SJCRH30 (cell line): Measurements from ENCODE around the gene ARL8A. TPM values are rescaled to one million over a fixed set of nuclear protein-coding genes. Genes with fewer than 3 reads are reported as not detected.
"Not testable (repeated sequence)": the region's sequence is repeated elsewhere in the genome, so short reads cannot be mapped to it uniquely, and the experiment has no call there.

Experiments used
- DNase-seq, 2 experiments: peaks; one replicate each; pipeline ENCODE4 v3.0.0-alpha.2; 2015 to 2020
- H3K27ac ChIP-seq: fragments of 250-450 bp; sonication (Bioruptor Pico); 2 replicates; pipeline ENCODE4 v1.5.1; 2020; ENCODE audit warnings: mild to moderate bottlenecking, moderate library complexity
- H3K27me3 ChIP-seq: fragments of 250-450 bp; sonication (Bioruptor Pico); 2 replicates; pipeline ENCODE4 v1.5.1; 2020; ENCODE audit warnings: mild to moderate bottlenecking, moderate library complexity
- H3K36me3 ChIP-seq: fragments of 250-450 bp; sonication (Bioruptor Pico); 2 replicates; pipeline ENCODE4 v1.5.1; 2020; ENCODE audit warnings: mild to moderate bottlenecking, moderate library complexity
- H3K4me1 ChIP-seq: fragments of 250-450 bp; sonication (Bioruptor Pico); 2 replicates; pipeline ENCODE4 v1.5.1; 2020; ENCODE audit warnings: mild to moderate bottlenecking, moderate library complexity
- H3K4me3 ChIP-seq: fragments of 250-450 bp; sonication (Bioruptor Pico); 2 replicates; pipeline ENCODE4 v1.5.1; 2020; ENCODE audit warnings: mild to moderate bottlenecking, moderate library complexity
- H3K9me3 ChIP-seq: fragments of 250-450 bp; sonication (Bioruptor Pico); replicated peaks from 2 replicates; pipeline ENCODE4 v1.5.1; 2020; ENCODE audit warnings: mild to moderate bottlenecking, moderate library complexity
- total RNA-seq: library from RNA; depleted of rRNA; stranded (reverse); fragments of >200 nt; shearing (Covaris generic); gene quantifications from 2 replicates; pipeline ENCODE4 v1.2.3, GENCODE V29; 2014

ARL8A gene
- total RNA-seq, 1 experiment from 2014 or later = 17.1 TPM

DNA sequence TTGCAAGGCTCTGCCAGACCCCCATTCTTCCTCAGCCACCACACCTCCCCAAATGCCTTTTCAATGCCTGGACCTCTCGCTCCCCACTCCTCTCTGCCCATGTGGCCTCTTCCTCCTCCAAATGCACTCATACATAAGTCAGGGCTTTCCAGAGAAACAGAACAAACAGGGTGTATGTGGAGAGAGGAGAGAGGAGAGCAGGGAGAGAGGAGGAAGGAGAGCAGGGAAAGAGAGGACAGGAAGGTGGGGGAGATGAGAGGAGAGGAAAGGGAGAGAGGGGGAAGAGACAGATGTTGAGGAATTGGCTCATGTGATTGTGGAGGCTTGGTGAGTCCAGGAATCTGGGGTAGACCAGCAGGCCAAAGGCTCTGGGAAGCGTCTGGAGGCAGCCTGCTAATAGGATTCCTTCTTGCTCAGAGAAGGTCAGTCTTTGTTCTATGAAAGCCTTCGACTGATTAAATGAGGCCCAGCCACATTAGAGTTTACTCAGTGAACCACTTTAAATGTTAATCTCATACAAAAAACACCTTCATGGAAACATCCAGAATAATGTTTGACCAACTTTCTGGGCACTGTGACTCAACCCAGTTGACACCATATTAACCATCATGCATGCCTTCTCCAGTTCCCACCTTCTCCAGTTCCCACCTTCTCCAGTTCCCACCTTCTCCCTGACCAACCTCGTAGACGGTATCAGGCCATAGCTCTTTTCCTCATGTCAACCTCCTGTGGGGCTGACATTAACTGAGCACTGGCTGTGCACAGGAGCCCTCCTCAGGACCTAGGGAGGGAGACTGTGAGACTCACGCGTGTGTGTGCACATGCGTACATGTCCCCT is 37.7 kb upstream of the ARL8A start:
- Histone ChIP-seq H3K36me3 (no peaks in the 10 kb centered on the region), H3K4me1 (no peaks in the 10 kb centered on the region), H3K9me3 (no peaks in the 10 kb centered on the region), H3K27ac (no peak overlapping the region), H3K4me3 (no peak overlapping the region), H3K27me3 (peaks cover 34% of the 10 kb centered on the region; the same call in 1 of the 2 replicates)
- no peak for DNase-seq

DNA sequence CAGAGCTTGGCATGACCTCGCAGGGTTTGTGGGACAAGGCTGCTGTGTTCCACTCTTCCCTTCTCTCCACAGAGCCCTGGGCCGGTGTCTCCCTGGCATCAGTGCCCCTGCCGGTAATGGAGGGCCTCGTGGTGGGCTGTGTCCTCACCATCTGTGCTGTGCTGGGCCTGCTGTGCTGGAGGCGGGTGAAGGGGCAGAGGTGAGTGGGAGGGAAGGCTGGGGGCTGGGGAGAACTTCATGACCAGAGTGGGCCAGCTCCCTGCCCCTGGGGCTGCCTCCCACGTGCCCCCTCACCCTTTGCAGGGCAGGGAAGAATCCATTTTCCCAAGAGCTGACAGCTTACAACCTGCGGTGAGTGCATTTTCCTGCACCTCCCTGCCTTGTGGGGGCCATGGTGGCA is 37.0 kb upstream of the ARL8A start:
- no peaks in the 10 kb centered on the region for H3K9me3 ChIP-seq
- DNase-seq = no peak
- H3K27me3 ChIP-seq = peaks cover 37% of the 10 kb centered on the region; the same call in 1 of the 2 replicates
- no peaks in the 10 kb centered on the region for H3K4me1 ChIP-seq
- no peaks in the 10 kb centered on the region for H3K36me3 ChIP-seq
- no peak overlapping the region for H3K4me3 ChIP-seq
- H3K27ac ChIP-seq = no peak overlapping the region

GRCh38 chr1:202180751-202181139 is 36.2 kb upstream of the ARL8A start:
- H3K9me3 ChIP-seq, H3K4me3 ChIP-seq, H3K27ac ChIP-seq, H3K36me3 ChIP-seq, DNase-seq, H3K4me1 ChIP-seq: not testable (repeated sequence)
- H3K27me3 ChIP-seq = peaks cover 37% of the 10 kb centered on the region; the same call in 1 of the 2 replicates

DNA sequence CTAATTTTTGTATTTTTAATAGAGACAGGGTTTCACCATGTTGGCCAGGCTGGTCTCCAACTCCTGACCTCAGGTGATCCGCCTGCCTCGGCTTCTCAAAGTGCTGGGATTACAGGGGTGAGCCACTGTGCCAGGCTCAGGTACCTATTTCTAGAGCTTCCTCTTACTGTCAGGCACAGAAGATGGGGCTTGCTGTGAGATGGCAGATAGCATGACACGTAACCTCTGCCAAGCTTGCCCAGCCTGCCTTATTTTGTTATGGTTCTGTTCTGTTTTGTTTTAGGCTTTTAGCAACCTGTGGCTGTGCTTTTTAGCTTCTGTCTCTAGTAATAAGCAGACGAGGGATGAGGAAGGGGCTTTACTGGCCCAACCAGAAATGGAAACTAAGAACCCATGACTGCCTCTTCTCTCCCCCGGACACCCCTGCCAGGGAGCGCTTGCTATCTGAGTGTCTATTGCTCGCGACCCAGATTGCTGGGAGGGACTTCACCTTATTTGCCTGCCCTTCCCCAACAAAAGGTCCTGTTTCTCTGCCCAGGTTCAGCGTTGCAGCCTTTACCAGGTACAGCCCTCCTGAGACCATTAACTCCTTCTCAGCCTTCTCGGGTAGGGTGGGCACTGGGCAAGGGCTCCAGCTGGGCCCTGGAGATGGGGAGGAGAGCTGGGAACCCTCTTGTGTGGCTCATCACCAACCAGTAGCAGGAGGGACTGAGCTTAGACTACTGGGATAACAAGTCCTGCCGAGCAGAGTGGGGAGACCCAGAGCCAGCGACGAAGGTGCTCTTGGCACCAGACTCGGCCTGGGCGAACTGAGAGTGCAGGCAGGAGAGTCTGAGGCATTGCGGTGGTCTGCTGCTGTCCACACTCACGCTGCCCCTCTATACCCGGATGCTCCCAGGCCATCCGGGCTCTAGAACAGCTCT is 35.6 kb upstream of the ARL8A start:
- DNase-seq = no peak
- no peaks in the 10 kb centered on the region for H3K36me3 ChIP-seq
- H3K4me1 ChIP-seq = no peaks in the 10 kb centered on the region
- no peaks in the 10 kb centered on the region for H3K9me3 ChIP-seq
- H3K27me3 ChIP-seq = peaks cover 37% of the 10 kb centered on the region; the same call in 1 of the 2 replicates
- no peak overlapping the region for H3K4me3 ChIP-seq
- H3K27ac ChIP-seq = no peak overlapping the region

GRCh38 chr1:202176949-202177927 is 32.7 kb upstream of the ARL8A start:
- H3K27me3 ChIP-seq = peaks cover 32% of the 10 kb centered on the region; the same call in 1 of the 2 replicates
- H3K36me3 ChIP-seq = no peaks in the 10 kb centered on the region
- no peak for DNase-seq
- H3K9me3 ChIP-seq = no peaks in the 10 kb centered on the region
- no peaks in the 10 kb centered on the region for H3K4me1 ChIP-seq
- no peak overlapping the region for H3K27ac ChIP-seq
- no peak overlapping the region for H3K4me3 ChIP-seq

- no peaks in the 10 kb centered on the region for H3K9me3 ChIP-seq
- H3K27me3 ChIP-seq = peaks cover 20% of the 10 kb centered on the region; the same call in 1 of the 2 replicates
- no peak overlapping the region for H3K4me3 ChIP-seq
Observed at GRCh38 chr1:202173993-202174392, 29.5 kb upstream of the ARL8A start.

GRCh38 chr1:202172015-202172355 is 27.4 kb upstream of the ARL8A start:
- Histone ChIP-seq H3K36me3 (no peaks in the 10 kb centered on the region), H3K27me3 (peaks cover 18% of the 10 kb centered on the region; the same call in 1 of the 2 replicates), H3K27ac (no peak overlapping the region), H3K4me1 (no peaks in the 10 kb centered on the region), H3K9me3 (no peaks in the 10 kb centered on the region), H3K4me3 (no peak overlapping the region)
- DNase-seq = no peak

More at GRCh38 chr1:202173993-202174392, 29.5 kb upstream of the ARL8A start:
- no peaks in the 10 kb centered on the region for H3K36me3 ChIP-seq
- H3K27ac ChIP-seq = no peak overlapping the region
- H3K4me1 ChIP-seq = no peaks in the 10 kb centered on the region
- DNase-seq = no peak

- Histone ChIP-seq H3K36me3 (no peaks in the 10 kb centered on the region), H3K4me1 (no peaks in the 10 kb centered on the region), H3K27me3 (peaks cover 14% of the 10 kb centered on the region; the same call in 1 of the 2 replicates), H3K9me3 (no peaks in the 10 kb centered on the region), H3K4me3 (no peak overlapping the region), H3K27ac (no peak overlapping the region)
- no peak for DNase-seq
Observed at GRCh38 chr1:202171292-202172014, 26.9 kb upstream of the ARL8A start.

GRCh38 chr1:202170726-202171125 is 26.2 kb upstream of the ARL8A start:
- H3K27me3 ChIP-seq = peaks cover 21% of the 10 kb centered on the region
- no peaks in the 10 kb centered on the region for H3K4me1 ChIP-seq
- no peak for DNase-seq
- H3K27ac ChIP-seq = no peak overlapping the region
- no peaks in the 10 kb centered on the region for H3K9me3 ChIP-seq
- H3K36me3 ChIP-seq = no peaks in the 10 kb centered on the region
- no peak overlapping the region for H3K4me3 ChIP-seq

DNA sequence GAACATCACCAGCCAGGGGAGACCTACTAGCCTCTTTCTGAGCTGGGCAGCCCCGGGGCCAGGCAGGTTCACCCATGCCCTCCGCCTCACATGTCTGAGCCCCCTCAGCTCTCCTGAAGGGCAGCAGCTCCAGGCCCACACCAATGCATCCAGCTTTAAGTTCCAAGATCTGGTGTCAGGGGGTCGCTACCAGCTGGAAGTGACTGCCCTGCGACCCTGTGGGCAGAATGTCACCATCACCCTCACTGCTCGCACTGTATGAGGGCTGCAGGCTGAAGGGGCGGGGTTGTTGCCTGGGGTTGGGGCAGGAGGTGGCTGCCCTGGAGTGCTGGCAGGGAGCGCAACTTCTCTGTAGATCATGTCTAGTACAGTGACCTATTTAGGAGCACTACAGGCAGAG is 24.3 kb upstream of the ARL8A start:
- H3K27me3 ChIP-seq = peaks cover 24% of the 10 kb centered on the region
- H3K4me1 ChIP-seq = no peaks in the 10 kb centered on the region
- no peaks in the 10 kb centered on the region for H3K9me3 ChIP-seq
- no peaks in the 10 kb centered on the region for H3K36me3 ChIP-seq
- no peak overlapping the region for H3K27ac ChIP-seq
- DNase-seq = no peak
- no peak overlapping the region for H3K4me3 ChIP-seq

DNA sequence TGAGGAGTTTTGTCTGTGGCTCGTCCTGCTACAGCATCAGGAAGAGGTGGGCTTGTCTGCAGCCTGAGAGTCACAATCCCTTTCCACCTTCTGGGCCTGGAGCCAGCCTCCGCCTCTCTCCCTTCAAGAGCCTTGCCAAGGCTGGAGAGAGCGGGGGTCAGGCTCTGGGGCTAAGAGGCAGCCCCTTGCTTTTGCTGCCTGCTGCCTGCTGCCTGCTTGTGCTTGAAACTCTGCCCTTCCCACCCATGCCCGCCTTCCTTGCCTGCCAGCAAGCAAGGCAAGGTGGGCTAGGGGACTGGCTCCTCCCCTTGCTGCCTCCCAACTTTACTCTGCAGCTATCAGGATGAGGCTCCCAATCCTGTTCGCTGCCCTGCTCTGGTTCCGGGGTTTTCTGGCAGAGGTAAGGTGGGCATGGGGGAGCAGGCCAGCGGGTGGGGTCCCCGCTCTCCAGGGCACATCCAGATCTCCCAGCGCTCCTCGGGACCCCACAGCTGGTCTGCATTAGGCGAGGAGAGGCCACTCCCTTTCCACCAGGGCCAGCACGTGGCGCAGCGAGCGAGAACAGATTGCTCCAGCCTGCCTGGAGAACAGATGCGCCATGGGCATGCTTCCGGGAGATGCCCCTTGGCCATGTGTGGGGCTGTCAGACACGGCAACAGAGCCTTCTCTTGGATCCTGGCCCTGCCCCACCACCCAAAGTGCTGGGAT is 23.3 kb upstream of the ARL8A start:
- peak; percentile 51 to 57 for DNase-seq
- Histone ChIP-seq H3K36me3 (no peaks in the 10 kb centered on the region), H3K9me3 (no peaks in the 10 kb centered on the region), H3K27ac (no peak overlapping the region), H3K4me1 (no peaks in the 10 kb centered on the region), H3K4me3 (peak overlapping the region; percentile 23), H3K27me3 (peaks cover 27% of the 10 kb centered on the region)

DNA sequence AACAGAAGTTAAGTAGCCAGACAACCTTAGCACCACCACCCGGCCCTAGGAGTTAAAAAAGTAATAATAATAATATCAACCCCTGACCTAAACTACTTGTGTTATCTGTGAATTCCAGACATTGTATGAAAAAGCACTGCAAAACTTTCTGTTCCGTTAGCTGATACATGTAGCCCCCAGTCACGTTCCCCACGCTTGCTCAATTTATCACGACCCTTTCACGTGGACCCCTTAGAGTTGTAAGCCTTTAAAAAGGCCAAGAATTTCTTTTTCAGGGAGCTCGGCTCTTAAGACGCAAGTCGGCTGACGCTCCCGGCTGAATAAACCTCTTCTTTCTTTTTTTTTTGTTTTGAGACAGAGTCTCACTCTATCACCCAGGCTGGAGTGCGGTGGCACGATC is 22.5 kb upstream of the ARL8A start:
- H3K9me3 ChIP-seq, DNase-seq, H3K4me3 ChIP-seq, H3K27ac ChIP-seq, H3K4me1 ChIP-seq, H3K36me3 ChIP-seq: not testable (repeated sequence)
- H3K27me3 ChIP-seq = peaks cover 28% of the 10 kb centered on the region
